Measurements from ENCODE around the gene WASF2.
"Not testable (repeated sequence)": the region's sequence is repeated elsewhere in the genome, so short reads cannot be mapped to it uniquely, and the experiment has no call there.

GRCh38 chr1:27406791-27407190 lies 83.2 kb downstream of the WASF2 start:
- not testable (repeated sequence) for TF ChIP-seq CTCF (IDR thresholded peaks at IDR 0.05; ENCODE audit: poor library complexity, severe bottlenecking); REST (IDR thresholded peaks at IDR 0.05; ENCODE audit: borderline replicate concordance)
